ENCODE results near the gene ZBP1.
"Not testable (repeated sequence)": the region's sequence is repeated elsewhere in the genome, so short reads cannot be mapped to it uniquely, and the experiment has no call there.

The ZBP1 gene

DNA sequence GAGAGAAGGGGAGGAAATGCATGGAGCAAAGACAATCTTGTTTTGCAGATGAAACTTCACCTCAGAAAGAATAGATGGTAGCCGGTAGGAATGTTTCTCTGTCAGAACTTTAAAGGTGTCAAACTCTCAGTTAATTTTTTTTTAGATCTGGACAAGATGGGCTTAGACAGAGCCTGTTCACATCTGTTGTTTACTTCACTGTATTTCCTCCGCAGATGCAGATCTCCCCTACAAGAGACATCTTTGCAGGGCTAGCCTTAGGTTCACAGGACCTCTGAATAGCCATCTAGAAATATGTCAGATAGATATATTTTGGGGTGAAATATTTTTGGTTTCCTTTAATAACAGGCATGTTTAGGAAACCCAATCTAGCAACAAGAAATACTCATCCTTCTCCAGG, 12.1 kb upstream of the ZBP1 start:
- Histone ChIP-seq H3K27me3 (ENCODE audit: control insufficient read depth in 3 of 3, insufficient read depth in 3 of 3, low read depth in 1 of 3, low read length in 3 of 3) (peaks cover 0 to 5% (median 0%) of the 10 kb centered on the region in 3 experiments), H2BK15ac (ENCODE audit: low read length) (no peak overlapping the region), H3K23ac (ENCODE audit: low read depth, low read length, poor library complexity) (no peak overlapping the region), H3K79me1 (ENCODE audit: low read depth, low read length) (no peaks in the 10 kb centered on the region), H2BK12ac (ENCODE audit: low read length) (no peak overlapping the region), H2BK120ac (ENCODE audit: low read depth, low read length) (no peak overlapping the region), H3K18ac (ENCODE audit: low read length) (no peak overlapping the region), H3K27ac (replicated peaks; ENCODE audit: low read length) (no peak overlapping the region), H3K9me3 (replicated peaks in 1 of 2; ENCODE audit: control insufficient read depth in 2 of 2, insufficient read depth in 1 of 2, low read depth in 1 of 2, low read length in 2 of 2) (peaks cover 0 to 4% of the 10 kb centered on the region in 2 donors), H2AFZ (ENCODE audit: low read length) (no peak overlapping the region), H3K4me1 (ENCODE audit: control insufficient read depth in 2 of 2, insufficient read depth in 1 of 2, low read depth in 1 of 2, low read length in 2 of 2) (peaks cover 0 to 4% of the 10 kb centered on the region in 2 donors), H2BK5ac (ENCODE audit: low read length) (no peak overlapping the region), H3K4me2 (ENCODE audit: insufficient read depth, low read length, poor library complexity, severe bottlenecking) (no peak overlapping the region), H3K4ac (ENCODE audit: low read length) (no peak overlapping the region), H3K36me3 (replicated peaks in 1 of 2; ENCODE audit: control insufficient read depth in 2 of 2, insufficient read depth in 2 of 2, low read length in 2 of 2) (no peaks in the 10 kb centered on the region), H2AK5ac (ENCODE audit: low read depth, low read length) (no peak overlapping the region), H3K9ac (ENCODE audit: low read depth, low read length, poor library complexity) (no peak overlapping the region), H4K91ac (ENCODE audit: low read depth, low read length, poor library complexity) (no peak overlapping the region), H4K8ac (ENCODE audit: low read depth, low read length) (no peak overlapping the region), H3K14ac (ENCODE audit: low read length) (no peak overlapping the region), H3K4me3 (ENCODE audit: low read length in 2 of 2) (no peak overlapping the region)
- WGBS, 2 donors (ENCODE audit: extremely low coverage in 2 of 2, insufficient read length in 2 of 2, insufficient replicate concordance in 1 of 2): no CpG with 5 or more reads among the region's 2 CpGs
- no peak for DNase-seq (ENCODE audit: low spot score)

DNA sequence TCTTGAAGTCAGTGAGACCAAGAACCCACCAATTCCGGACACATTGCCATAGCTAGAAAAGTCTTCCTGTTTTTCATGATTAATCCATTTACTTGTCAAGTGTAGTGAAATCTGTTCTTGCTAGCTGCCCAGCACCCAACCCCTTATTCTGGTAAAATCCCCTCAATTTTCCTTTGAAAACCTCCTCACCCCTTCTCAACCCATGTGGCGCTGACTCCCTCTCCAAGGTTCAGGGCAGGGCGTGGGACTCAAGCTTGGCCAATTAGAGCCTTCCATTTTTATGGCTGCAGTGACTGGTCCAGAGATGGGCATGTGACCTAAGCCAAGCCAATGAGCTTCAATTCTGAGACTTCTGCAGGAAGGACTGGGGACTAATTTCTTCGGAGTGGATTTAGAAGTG, 9.8 kb upstream of the ZBP1 start:
- H2BK12ac ChIP-seq (ENCODE audit: low read length): no peak overlapping the region
- no peak overlapping the region for H3K14ac ChIP-seq (ENCODE audit: low read length)
- H3K18ac ChIP-seq (ENCODE audit: low read length): no peak overlapping the region
- no peaks in the 10 kb centered on the region for H3K79me1 ChIP-seq (ENCODE audit: low read depth, low read length)
- H3K4me2 ChIP-seq (ENCODE audit: insufficient read depth, low read length, poor library complexity, severe bottlenecking): no peak overlapping the region
- H3K4ac ChIP-seq (ENCODE audit: low read length): no peak overlapping the region
- no peak overlapping the region for H2BK5ac ChIP-seq (ENCODE audit: low read length)
- H4K91ac ChIP-seq (ENCODE audit: low read depth, low read length, poor library complexity): no peak overlapping the region
- no peak overlapping the region for H4K8ac ChIP-seq (ENCODE audit: low read depth, low read length)
- H2AK5ac ChIP-seq (ENCODE audit: low read depth, low read length): no peak overlapping the region
- DNase-seq (ENCODE audit: low spot score): no peak
- H2AFZ ChIP-seq (ENCODE audit: low read length): no peak overlapping the region
- no peak overlapping the region for H2BK120ac ChIP-seq (ENCODE audit: low read depth, low read length)
- H3K27ac ChIP-seq (replicated peaks; ENCODE audit: low read length): no peak overlapping the region
- peaks cover 0 to 5% (median 0%) of the 10 kb centered on the region in 3 experiments for H3K27me3 ChIP-seq (ENCODE audit: control insufficient read depth in 3 of 3, insufficient read depth in 3 of 3, low read depth in 1 of 3, low read length in 3 of 3)
- no peak overlapping the region for H3K4me3 ChIP-seq (ENCODE audit: low read length in 2 of 2)
- WGBS, 2 donors (ENCODE audit: extremely low coverage in 2 of 2, insufficient read length in 2 of 2, insufficient replicate concordance in 1 of 2): no CpG with 5 or more reads among the region's 4 CpGs
- H3K9me3 ChIP-seq (replicated peaks in 1 of 2; ENCODE audit: control insufficient read depth in 2 of 2, insufficient read depth in 1 of 2, low read depth in 1 of 2, low read length in 2 of 2): peaks cover 2 to 3% of the 10 kb centered on the region in 2 donors
- H3K9ac ChIP-seq (ENCODE audit: low read depth, low read length, poor library complexity): no peak overlapping the region
- no peak overlapping the region for H2BK15ac ChIP-seq (ENCODE audit: low read length)
- no peaks in the 10 kb centered on the region for H3K36me3 ChIP-seq (replicated peaks in 1 of 2; ENCODE audit: control insufficient read depth in 2 of 2, insufficient read depth in 2 of 2, low read length in 2 of 2)
- H3K23ac ChIP-seq (ENCODE audit: low read depth, low read length, poor library complexity): no peak overlapping the region
- peaks cover 0 to 4% of the 10 kb centered on the region in 2 donors for H3K4me1 ChIP-seq (ENCODE audit: control insufficient read depth in 2 of 2, insufficient read depth in 1 of 2, low read depth in 1 of 2, low read length in 2 of 2)

DNA sequence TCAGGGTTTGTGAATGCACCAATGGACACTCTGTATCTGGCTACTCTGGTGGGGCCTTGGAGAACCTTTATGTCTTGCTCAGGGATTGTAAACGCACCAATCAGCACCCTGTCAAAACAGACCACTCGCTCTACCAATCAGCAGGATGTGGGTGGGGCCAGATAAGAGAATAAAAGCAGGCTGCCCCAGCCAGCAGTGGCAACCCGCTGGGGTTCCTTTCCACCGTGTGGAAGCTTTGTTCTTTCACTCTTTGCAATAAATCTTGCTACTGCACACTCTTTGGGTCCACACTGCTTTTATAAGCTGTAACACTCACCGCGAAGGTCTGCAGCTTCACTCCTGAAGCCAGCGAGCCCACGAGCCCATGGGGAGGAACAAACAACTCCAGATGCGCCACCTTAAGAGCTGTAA, 9.3 kb upstream of the ZBP1 start:
- not testable (repeated sequence) for H2BK12ac ChIP-seq (ENCODE audit: low read length); H3K4me1 ChIP-seq (ENCODE audit: control insufficient read depth in 2 of 2, insufficient read depth in 1 of 2, low read depth in 1 of 2, low read length in 2 of 2); H2BK15ac ChIP-seq (ENCODE audit: low read length); H2AK5ac ChIP-seq (ENCODE audit: low read depth, low read length); H2BK120ac ChIP-seq (ENCODE audit: low read depth, low read length); H4K8ac ChIP-seq (ENCODE audit: low read depth, low read length); H3K9me3 ChIP-seq (replicated peaks in 1 of 2; ENCODE audit: control insufficient read depth in 2 of 2, insufficient read depth in 1 of 2, low read depth in 1 of 2, low read length in 2 of 2); H3K4me3 ChIP-seq (ENCODE audit: low read length in 2 of 2); H3K27me3 ChIP-seq (ENCODE audit: control insufficient read depth in 3 of 3, insufficient read depth in 3 of 3, low read depth in 1 of 3, low read length in 3 of 3); H3K14ac ChIP-seq (ENCODE audit: low read length); H3K36me3 ChIP-seq (replicated peaks in 1 of 2; ENCODE audit: control insufficient read depth in 2 of 2, insufficient read depth in 2 of 2, low read length in 2 of 2); DNase-seq (ENCODE audit: low spot score); H3K23ac ChIP-seq (ENCODE audit: low read depth, low read length, poor library complexity); H2BK5ac ChIP-seq (ENCODE audit: low read length); H4K91ac ChIP-seq (ENCODE audit: low read depth, low read length, poor library complexity); H3K27ac ChIP-seq (replicated peaks; ENCODE audit: low read length); H3K18ac ChIP-seq (ENCODE audit: low read length); H3K4me2 ChIP-seq (ENCODE audit: insufficient read depth, low read length, poor library complexity, severe bottlenecking); H3K9ac ChIP-seq (ENCODE audit: low read depth, low read length, poor library complexity); H3K79me1 ChIP-seq (ENCODE audit: low read depth, low read length); H3K4ac ChIP-seq (ENCODE audit: low read length); H2AFZ ChIP-seq (ENCODE audit: low read length)
- no CpG with 5 or more reads among the region's 9 CpGs for WGBS, 2 donors (ENCODE audit: extremely low coverage in 2 of 2, insufficient read length in 2 of 2, insufficient replicate concordance in 1 of 2)

DNA sequence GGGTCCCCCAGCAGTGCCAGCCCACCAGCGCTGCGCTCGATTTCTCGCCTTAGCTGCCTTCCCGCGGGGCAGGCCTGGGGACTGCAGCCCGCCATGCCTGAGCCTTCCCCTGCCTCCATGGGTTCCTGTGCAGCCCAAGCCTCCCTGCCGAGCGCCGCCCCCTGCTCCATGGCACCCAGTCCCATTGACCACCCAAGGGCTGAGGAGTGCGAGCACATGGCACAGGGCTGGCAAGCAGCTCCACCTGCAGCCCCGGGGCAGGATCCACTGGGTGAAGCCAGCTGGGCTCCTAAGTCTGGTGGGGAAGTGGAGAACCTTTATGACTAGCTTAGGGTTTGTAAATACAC, 8.7 kb upstream of the ZBP1 start:
- H3K4me1 ChIP-seq (ENCODE audit: control insufficient read depth in 2 of 2, insufficient read depth in 1 of 2, low read depth in 1 of 2, low read length in 2 of 2); H3K27me3 ChIP-seq (ENCODE audit: control insufficient read depth in 3 of 3, insufficient read depth in 3 of 3, low read depth in 1 of 3, low read length in 3 of 3); H2BK120ac ChIP-seq (ENCODE audit: low read depth, low read length); H3K9ac ChIP-seq (ENCODE audit: low read depth, low read length, poor library complexity); H3K36me3 ChIP-seq (replicated peaks in 1 of 2; ENCODE audit: control insufficient read depth in 2 of 2, insufficient read depth in 2 of 2, low read length in 2 of 2); H4K91ac ChIP-seq (ENCODE audit: low read depth, low read length, poor library complexity); H2BK15ac ChIP-seq (ENCODE audit: low read length); DNase-seq (ENCODE audit: low spot score); H3K4me3 ChIP-seq (ENCODE audit: low read length in 2 of 2); H3K4ac ChIP-seq (ENCODE audit: low read length); H2BK5ac ChIP-seq (ENCODE audit: low read length); H2AK5ac ChIP-seq (ENCODE audit: low read depth, low read length); H4K8ac ChIP-seq (ENCODE audit: low read depth, low read length); H3K79me1 ChIP-seq (ENCODE audit: low read depth, low read length); H2AFZ ChIP-seq (ENCODE audit: low read length); H3K14ac ChIP-seq (ENCODE audit: low read length); H3K18ac ChIP-seq (ENCODE audit: low read length); H3K9me3 ChIP-seq (replicated peaks in 1 of 2; ENCODE audit: control insufficient read depth in 2 of 2, insufficient read depth in 1 of 2, low read depth in 1 of 2, low read length in 2 of 2); H3K23ac ChIP-seq (ENCODE audit: low read depth, low read length, poor library complexity); H2BK12ac ChIP-seq (ENCODE audit: low read length); H3K27ac ChIP-seq (replicated peaks; ENCODE audit: low read length); H3K4me2 ChIP-seq (ENCODE audit: insufficient read depth, low read length, poor library complexity, severe bottlenecking): not testable (repeated sequence)
- WGBS, 2 donors (ENCODE audit: extremely low coverage in 2 of 2, insufficient read length in 2 of 2, insufficient replicate concordance in 1 of 2): no CpG with 5 or more reads among the region's 12 CpGs

Data from neuronal stem cell (in vitro differentiated cells).